ENCODE measurements around the gene KIAA1755. TPM values are rescaled to one million over a fixed set of nuclear protein-coding genes. Genes with fewer than 3 reads are reported as not detected.

Gene KIAA1755
- total and polyA plus RNA-seq, 9 of the 15 experiments (the other 6 are each of a cell fraction or from before 2014, with no cell fraction given): not detected

DNA sequence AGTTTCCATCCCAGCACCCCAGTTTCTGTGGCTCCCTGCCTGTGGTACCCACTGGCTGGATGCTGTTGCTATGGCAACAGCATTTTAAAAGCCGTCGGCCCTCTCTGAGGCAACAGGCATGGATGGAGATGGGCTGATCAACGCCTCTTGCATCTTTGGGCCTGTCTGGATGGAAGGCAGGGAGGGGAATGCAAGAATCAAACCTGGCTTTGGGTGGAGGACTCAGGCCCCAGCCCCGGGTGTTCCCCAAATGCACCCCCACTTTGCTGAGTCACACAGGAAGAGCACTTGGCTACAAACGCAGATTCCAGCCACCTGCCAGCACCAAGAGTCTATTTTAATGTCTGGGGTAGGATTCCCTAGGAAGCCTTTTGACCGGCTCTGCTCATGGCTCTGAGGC, 49.8 kb downstream of the KIAA1755 start (continued):
- TF ChIP-seq, protein P1, sequence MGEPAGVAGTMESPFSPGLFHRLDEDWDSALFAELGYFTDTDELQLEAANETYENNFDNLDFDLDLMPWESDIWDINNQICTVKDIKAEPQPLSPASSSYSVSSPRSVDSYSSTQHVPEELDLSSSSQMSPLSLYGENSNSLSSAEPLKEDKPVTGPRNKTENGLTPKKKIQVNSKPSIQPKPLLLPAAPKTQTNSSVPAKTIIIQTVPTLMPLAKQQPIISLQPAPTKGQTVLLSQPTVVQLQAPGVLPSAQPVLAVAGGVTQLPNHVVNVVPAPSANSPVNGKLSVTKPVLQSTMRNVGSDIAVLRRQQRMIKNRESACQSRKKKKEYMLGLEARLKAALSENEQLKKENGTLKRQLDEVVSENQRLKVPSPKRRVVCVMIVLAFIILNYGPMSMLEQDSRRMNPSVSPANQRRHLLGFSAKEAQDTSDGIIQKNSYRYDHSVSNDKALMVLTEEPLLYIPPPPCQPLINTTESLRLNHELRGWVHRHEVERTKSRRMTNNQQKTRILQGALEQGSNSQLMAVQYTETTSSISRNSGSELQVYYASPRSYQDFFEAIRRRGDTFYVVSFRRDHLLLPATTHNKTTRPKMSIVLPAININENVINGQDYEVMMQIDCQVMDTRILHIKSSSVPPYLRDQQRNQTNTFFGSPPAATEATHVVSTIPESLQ (CRISPR knock-in tag; IDR thresholded peaks at IDR 0.05): no peak
- TF ChIP-seq KAT7 (CRISPR knock-in tag; IDR thresholded peaks at IDR 0.05; ENCODE audit: borderline replicate concordance) (no peak), GTF2E2 (tag; IDR thresholded peaks at IDR 0.05) (no peak), ZNF347 (CRISPR knock-in tag; IDR thresholded peaks at IDR 0.05; ENCODE audit: low read depth) (no peak), ZZZ3 (IDR thresholded peaks at IDR 0.05) (no peak), IRF1 (CRISPR knock-in tag; IDR thresholded peaks at IDR 0.05; ENCODE audit: borderline replicate concordance) (no peak), ZBTB12 (CRISPR knock-in tag; IDR thresholded peaks at IDR 0.05) (no peak), MITF (IDR thresholded peaks at IDR 0.05) (no peak), CBX5 (IDR thresholded peaks at IDR 0.05; ENCODE audit: borderline replicate concordance, low read depth) (no peak), POLR2B (IDR thresholded peaks at IDR 0.05; ENCODE audit: low read depth, partially characterized antibody) (no peak)
- TF ChIP-seq, protein P2, sequence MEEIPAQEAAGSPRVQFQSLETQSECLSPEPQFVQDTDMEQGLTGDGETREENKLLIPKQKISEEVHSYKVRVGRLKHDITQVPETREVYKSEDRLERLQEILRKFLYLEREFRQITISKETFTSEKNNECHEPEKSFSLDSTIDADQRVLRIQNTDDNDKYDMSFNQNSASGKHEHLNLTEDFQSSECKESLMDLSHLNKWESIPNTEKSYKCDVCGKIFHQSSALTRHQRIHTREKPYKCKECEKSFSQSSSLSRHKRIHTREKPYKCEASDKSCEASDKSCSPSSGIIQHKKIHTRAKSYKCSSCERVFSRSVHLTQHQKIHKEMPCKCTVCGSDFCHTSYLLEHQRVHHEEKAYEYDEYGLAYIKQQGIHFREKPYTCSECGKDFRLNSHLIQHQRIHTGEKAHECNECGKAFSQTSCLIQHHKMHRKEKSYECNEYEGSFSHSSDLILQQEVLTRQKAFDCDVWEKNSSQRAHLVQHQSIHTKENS (CRISPR knock-in tag; IDR thresholded peaks at IDR 0.05): no peak
- TF ChIP-seq, protein P3, sequence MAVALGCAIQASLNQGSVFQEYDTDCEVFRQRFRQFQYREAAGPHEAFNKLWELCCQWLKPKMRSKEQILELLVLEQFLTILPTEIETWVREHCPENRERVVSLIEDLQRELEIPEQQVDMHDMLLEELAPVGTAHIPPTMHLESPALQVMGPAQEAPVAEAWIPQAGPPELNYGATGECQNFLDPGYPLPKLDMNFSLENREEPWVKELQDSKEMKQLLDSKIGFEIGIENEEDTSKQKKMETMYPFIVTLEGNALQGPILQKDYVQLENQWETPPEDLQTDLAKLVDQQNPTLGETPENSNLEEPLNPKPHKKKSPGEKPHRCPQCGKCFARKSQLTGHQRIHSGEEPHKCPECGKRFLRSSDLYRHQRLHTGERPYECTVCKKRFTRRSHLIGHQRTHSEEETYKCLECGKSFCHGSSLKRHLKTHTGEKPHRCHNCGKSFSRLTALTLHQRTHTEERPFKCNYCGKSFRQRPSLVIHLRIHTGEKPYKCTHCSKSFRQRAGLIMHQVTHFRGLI (CRISPR knock-in tag; IDR thresholded peaks at IDR 0.05): no peak

Measured in K562 (cell line).